ENCODE measurements around the gene PLEKHA7. TPM values are rescaled to one million over a fixed set of nuclear protein-coding genes. Genes with fewer than 3 reads are reported as not detected.

PLEKHA7 gene
- polyA plus RNA-seq, 1 experiment, result 0.05 TPM

GRCh38 chr11:16861862-16862261 lies 152.4 kb downstream of the PLEKHA7 start:
- H3K4me3 ChIP-seq (ENCODE audit: low read depth, low read length), result no peak overlapping the region
- no peaks in the 10 kb centered on the region for H3K9me3 ChIP-seq (ENCODE audit: control insufficient read depth, insufficient read depth, low read length)
- H3K27me3 ChIP-seq (ENCODE audit: control insufficient read depth, insufficient read depth, low read length), result peaks cover 2% of the 10 kb centered on the region
- no peak for DNase-seq (ENCODE audit: low read depth, low spot score)
- no peak overlapping the region for H3K27ac ChIP-seq (ENCODE audit: low read depth, low read length)
- CTCF ChIA-PET, result no interaction called here
- TF ChIP-seq CTCF (IDR thresholded peaks at IDR 0.05; ENCODE audit: low read depth, low read length), result no peak
- POLR2A ChIA-PET, result no interaction called here

- Histone ChIP-seq H3K27me3 (ENCODE audit: control insufficient read depth, insufficient read depth, low read length) (peaks cover 2% of the 10 kb centered on the region), H3K4me3 (ENCODE audit: low read depth, low read length) (no peak overlapping the region), H3K27ac (ENCODE audit: low read depth, low read length) (no peak overlapping the region), H3K9me3 (ENCODE audit: control insufficient read depth, insufficient read depth, low read length) (no peaks in the 10 kb centered on the region)
- DNase-seq (ENCODE audit: low read depth, low spot score), result no peak
- POLR2A ChIA-PET, result no interaction called here
- CTCF ChIA-PET, result no interaction called here
- no peak for TF ChIP-seq CTCF (IDR thresholded peaks at IDR 0.05; ENCODE audit: low read depth, low read length)
Measured at GRCh38 chr11:16860617-16861016, 153.6 kb downstream of the PLEKHA7 start.

GRCh38 chr11:16859651-16860050 lies 154.6 kb downstream of the PLEKHA7 start:
- H3K4me3 ChIP-seq (ENCODE audit: low read depth, low read length), result no peak overlapping the region
- no peaks in the 10 kb centered on the region for H3K9me3 ChIP-seq (ENCODE audit: control insufficient read depth, insufficient read depth, low read length)
- no peak for DNase-seq (ENCODE audit: low read depth, low spot score)
- ChIA-PET CTCF (no interaction called here), POLR2A (no interaction called here)
- TF ChIP-seq CTCF (IDR thresholded peaks at IDR 0.05; ENCODE audit: low read depth, low read length), result no peak
- H3K27ac ChIP-seq (ENCODE audit: low read depth, low read length), result no peak overlapping the region
- H3K27me3 ChIP-seq (ENCODE audit: control insufficient read depth, insufficient read depth, low read length), result peaks cover 2% of the 10 kb centered on the region

- no peak for DNase-seq (ENCODE audit: low read depth, low spot score)
- Histone ChIP-seq H3K4me3 (ENCODE audit: low read depth, low read length) (no peak overlapping the region), H3K9me3 (ENCODE audit: control insufficient read depth, insufficient read depth, low read length) (no peaks in the 10 kb centered on the region), H3K27me3 (ENCODE audit: control insufficient read depth, insufficient read depth, low read length) (peaks cover 2% of the 10 kb centered on the region), H3K27ac (ENCODE audit: low read depth, low read length) (no peak overlapping the region)
- CTCF ChIA-PET, result interaction anchor here (0.5 to 1.1 kb wide), 2 partner anchors 11 to 72 kb away, joined by 4 to 8 read pairs; no protein-coding TSS in a partner anchor
- TF ChIP-seq CTCF (IDR thresholded peaks at IDR 0.05; ENCODE audit: low read depth, low read length), result no peak
- POLR2A ChIA-PET, result no interaction called here
Measured at GRCh38 chr11:16857186-16857585, 157.0 kb downstream of the PLEKHA7 start.

- POLR2A ChIA-PET, result no interaction called here
- H3K9me3 ChIP-seq (ENCODE audit: control insufficient read depth, insufficient read depth, low read length), result no peaks in the 10 kb centered on the region
- CTCF ChIA-PET, result interaction anchor here (0.5 to 1.7 kb wide), 3 partner anchors 36 to 692 kb away, joined by 4 to 5 read pairs (median 4); no protein-coding TSS in a partner anchor
- DNase-seq (ENCODE audit: low read depth, low spot score), result no peak
- no peak overlapping the region for H3K27ac ChIP-seq (ENCODE audit: low read depth, low read length)
- TF ChIP-seq CTCF (IDR thresholded peaks at IDR 0.05; ENCODE audit: low read depth, low read length), result no peak
- no peak overlapping the region for H3K4me3 ChIP-seq (ENCODE audit: low read depth, low read length)
- H3K27me3 ChIP-seq (ENCODE audit: control insufficient read depth, insufficient read depth, low read length), result no peaks in the 10 kb centered on the region
Measured at GRCh38 chr11:16856022-16856471, 158.2 kb downstream of the PLEKHA7 start.

Data from AG04450 (cell line).